GM18526 (cell line): Measurements from ENCODE around the gene LPAR3.

Source experiments
- POLR2A ChIP-seq: IDR thresholded peaks from 3 replicates; pipeline ENCODE4 v1.6.1; 2011; ENCODE audit not compliant: insufficient read length; ENCODE audit errors: extremely low read depth

LPAR3 gene

DNA sequence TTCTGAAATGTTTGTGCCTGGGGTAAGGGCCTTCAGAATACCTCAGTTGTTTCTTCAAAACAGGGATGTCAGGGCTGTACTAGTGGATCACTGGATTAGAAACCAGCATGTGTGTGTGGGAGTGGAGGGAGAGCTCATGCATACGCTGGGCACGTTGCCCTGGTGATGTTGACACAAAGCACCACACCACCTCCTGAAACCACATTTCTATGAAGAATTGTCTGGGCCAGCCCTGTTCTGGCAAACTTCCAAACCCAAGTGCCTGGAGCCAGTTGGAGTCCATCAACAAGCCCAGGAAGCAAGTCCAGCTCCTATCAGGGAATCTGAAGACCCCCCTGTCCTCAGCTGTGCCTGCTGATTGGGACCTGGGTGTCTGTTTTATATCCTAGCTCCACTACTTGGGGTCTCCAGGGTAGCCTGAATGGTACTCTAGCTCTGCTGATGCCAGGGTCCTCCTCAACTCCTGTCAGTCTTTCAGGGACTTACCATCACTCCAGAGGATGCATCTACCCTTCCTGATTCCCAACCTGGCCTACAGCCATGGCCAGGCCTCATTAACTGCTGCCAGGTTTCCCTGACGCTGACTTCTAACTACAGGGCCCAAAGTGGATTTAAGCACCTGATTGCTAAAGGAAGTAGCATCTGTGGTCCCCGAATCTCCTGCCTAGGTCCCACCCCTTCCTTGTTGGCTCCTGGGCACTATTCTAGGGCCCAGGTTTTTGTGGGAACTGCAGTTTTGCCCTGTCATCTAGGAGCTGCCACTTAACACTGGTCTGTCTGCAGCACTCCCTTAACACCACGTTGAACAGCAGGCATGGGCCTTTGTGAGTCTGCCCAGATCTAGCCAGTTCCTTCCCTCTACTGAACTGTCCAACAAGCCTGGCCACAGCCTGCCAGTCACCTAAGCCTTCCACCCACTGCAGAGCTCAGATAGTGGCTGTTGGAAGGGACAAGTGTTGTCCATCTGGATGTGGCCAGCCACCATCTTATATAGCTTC is 45.5 kb downstream of the LPAR3 start:
- TF ChIP-seq POLR2A = no peak

- no peak for TF ChIP-seq POLR2A
These were observed 46.6 kb downstream of the LPAR3 start for GRCh38 chr1:84846387-84846786.

GRCh38 chr1:84845357-84845756 is 47.6 kb downstream of the LPAR3 start:
- TF ChIP-seq POLR2A = no peak

DNA sequence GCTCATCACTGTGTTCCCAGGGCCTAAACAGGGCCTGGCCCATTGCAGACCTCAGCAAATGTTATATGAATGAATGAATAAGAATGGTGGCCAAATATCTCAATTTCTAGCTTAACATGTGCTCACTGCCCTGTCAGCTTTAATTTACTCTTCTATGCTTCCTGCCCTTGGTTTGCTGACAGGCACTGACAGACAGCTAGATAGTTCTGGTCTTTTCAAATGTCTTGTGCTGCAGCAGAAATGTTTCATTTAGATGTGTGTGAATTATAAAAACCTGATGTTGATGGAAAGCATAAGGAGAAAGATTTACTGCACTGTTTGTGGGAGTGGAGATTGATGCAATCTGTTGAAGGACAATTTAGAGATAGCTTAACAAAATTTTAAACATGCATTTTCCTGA is 48.9 kb downstream of the LPAR3 start:
- no peak for TF ChIP-seq POLR2A

DNA sequence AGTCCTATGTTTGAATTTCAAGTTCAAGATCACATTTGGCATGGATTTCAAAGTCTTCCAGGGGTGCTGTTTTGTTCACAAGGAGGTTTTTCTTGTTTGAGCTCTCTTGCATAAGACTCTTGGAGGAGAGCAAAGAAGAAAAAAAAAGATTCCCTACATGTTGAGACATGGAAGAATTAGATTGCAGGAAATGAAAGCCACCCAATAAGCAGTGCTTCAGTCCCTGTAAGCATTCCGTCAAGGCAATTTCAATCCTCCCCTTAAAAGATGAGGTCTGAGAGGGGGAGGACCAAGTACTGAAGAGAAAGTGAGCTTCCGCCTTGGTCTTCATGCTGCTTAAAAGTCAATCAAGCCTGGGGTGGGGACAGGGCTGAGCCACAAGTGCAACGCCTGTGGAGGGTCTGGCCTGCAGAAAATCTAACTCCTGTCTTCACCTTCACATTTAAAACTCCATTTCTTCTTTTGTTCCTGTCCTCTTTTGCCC is 50.2 kb downstream of the LPAR3 start:
- no peak for TF ChIP-seq POLR2A

- no peak for TF ChIP-seq POLR2A
These were observed 51.0 kb downstream of the LPAR3 start for GRCh38 chr1:84841971-84842370.

DNA sequence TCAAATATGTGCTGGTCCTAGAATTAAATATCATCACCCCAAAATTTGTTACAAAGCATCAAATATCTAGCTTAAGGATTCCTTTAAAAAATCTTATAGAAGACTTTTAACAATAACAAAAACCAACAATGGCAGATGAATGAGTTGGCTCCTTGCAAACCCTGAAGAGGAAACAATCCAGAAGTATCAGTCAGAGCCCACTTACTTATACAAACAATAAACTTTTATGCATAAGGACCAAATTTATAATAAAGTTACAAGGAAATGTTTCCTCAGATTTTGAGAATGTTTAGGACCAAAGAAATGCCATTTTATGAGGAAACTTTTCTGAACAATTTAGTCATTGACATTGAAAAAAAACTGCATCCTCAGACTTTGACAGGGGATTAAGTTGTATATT is 52.7 kb downstream of the LPAR3 start:
- TF ChIP-seq POLR2A = no peak

- TF ChIP-seq POLR2A = no peak
These were observed 53.5 kb downstream of the LPAR3 start for GRCh38 chr1:84839544-84839943.

- no peak for TF ChIP-seq POLR2A
These were observed 56.9 kb downstream of the LPAR3 start for GRCh38 chr1:84836145-84836544.

- TF ChIP-seq POLR2A = no peak
These were observed 57.8 kb downstream of the LPAR3 start for GRCh38 chr1:84835169-84835568.

DNA sequence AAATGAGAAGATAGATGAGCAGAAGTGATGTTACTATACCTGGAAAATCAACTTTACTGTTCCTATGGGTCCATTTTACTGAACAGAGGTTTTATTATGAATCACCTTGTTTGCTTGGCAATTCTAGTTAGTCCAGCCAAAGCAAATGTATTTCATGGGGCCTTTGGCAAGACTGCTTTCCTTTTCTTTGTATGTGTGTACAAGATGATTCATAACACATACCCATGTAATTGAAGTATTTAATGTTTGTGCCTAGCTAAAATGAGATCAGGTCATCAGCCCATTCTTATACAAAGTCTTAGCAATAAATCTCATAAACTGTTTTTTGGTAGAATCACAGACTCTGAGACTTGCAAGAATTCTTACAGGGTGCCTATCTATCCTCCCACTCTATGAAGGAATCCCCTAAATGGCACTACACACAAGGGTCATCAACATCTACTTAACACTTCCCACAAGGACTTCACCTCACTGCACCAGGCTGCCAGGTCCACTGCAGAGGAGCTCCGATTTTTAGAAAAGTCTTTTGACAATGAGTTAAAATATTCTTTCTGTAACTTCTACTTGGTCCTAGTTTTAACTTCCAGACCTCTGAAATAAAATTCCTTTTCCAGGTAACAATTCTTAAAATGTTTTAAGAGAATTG is 58.5 kb downstream of the LPAR3 start:
- TF ChIP-seq POLR2A = no peak

- TF ChIP-seq POLR2A = no peak
These were observed 59.8 kb downstream of the LPAR3 start for GRCh38 chr1:84833194-84833593.

- no peak for TF ChIP-seq POLR2A
These were observed 62.9 kb downstream of the LPAR3 start for GRCh38 chr1:84830136-84830535.

- TF ChIP-seq POLR2A = no peak
These were observed 65.0 kb downstream of the LPAR3 start for GRCh38 chr1:84827976-84828375.

GRCh38 chr1:84827555-84827954 is 65.5 kb downstream of the LPAR3 start:
- no peak for TF ChIP-seq POLR2A

GRCh38 chr1:84825161-84825560 is 67.8 kb downstream of the LPAR3 start:
- TF ChIP-seq POLR2A = no peak
